AG04450 (cell line): ENCODE results near the gene PDF. TPM values are rescaled to one million over a fixed set of nuclear protein-coding genes. Genes with fewer than 3 reads are reported as not detected.

Experiments used
- CTCF ChIA-PET: fragments of 300-600, 350-600 bp; formaldehyde crosslinking; extraction: SDS; loops from one replicate; lab custom pipeline; 2022; ENCODE audit warnings: antibody characterized with exemption, inconsistent platforms; lab: Charles Lee
- POLR2A ChIA-PET: fragments of 350-600 bp; formaldehyde crosslinking; extraction: SDS; loops from one replicate; lab custom pipeline; 2021; ENCODE audit warnings: antibody characterized with exemption, inconsistent platforms; lab: Yijun Ruan, JAX
- DNase-seq: peaks from one replicate; pipeline ENCODE4 v3.0.0-alpha.2; 2011; ENCODE audit warnings: low read depth, low spot score
- H3K27ac ChIP-seq: one replicate; pipeline ENCODE4 v1.5.1; 2012; ENCODE audit warnings: low read depth, low read length, control low read depth
- H3K27me3 ChIP-seq: one replicate; pipeline ENCODE4 v1.6.0; 2012; ENCODE audit warnings: low read length; ENCODE audit not compliant: control insufficient read depth, insufficient read depth
- H3K4me3 ChIP-seq: 2 replicates; pipeline ENCODE4 v1.5.1; 2011; ENCODE audit warnings: mild to moderate bottlenecking, low read depth, low read length, control low read depth
- H3K9me3 ChIP-seq: 2 replicates; pipeline ENCODE4 v1.5.1; 2012; ENCODE audit warnings: low read length; ENCODE audit not compliant: control insufficient read depth, insufficient read depth
- polyA plus RNA-seq: library from polyadenylated mRNA; depleted of rRNA; stranded (reverse); fragments of >200 nt; gene quantifications from 2 replicates; pipeline ENCODE4 v1.2.3, GENCODE V29; 2011; rRNA removed
- TF ChIP-seq, protein P1 (sequence below): IDR thresholded peaks from 2 replicates; pipeline ENCODE4 v1.5.1; 2011; ENCODE audit warnings: low read depth, low read length, control low read depth, inconsistent platforms

PDF gene
- polyA plus RNA-seq, 1 experiment: 6.4 TPM

DNA sequence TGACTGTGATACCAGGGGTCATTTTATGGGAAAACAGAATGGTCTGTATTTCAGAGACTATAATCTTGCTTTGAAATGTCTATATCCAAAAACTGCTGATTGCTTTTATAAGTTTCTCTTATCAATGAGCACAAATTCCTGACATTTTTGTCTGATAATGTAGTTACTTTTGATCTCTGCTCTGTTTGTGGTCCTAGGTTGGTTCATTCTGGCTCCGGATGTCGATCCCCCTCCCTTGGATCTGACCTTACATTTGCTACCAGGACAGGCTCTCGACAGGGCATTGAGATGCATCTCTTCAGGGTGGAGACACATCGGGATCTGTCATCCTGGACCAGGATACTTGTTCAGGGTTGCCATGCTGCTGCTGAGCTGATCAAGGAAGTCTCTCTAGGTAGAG is 46.5 kb downstream of the PDF start:
- no peak overlapping the region for H3K4me3 ChIP-seq
- POLR2A ChIA-PET: no interaction called here
- DNase-seq: no peak
- CTCF ChIA-PET: interaction anchor here (0.8 kb wide), 1 partner anchor 130 kb away, joined by 3 read pairs; no protein-coding TSS in a partner anchor
- H3K27ac ChIP-seq: no peak overlapping the region
- no peaks in the 10 kb centered on the region for H3K27me3 ChIP-seq
- no peaks in the 10 kb centered on the region for H3K9me3 ChIP-seq
- TF ChIP-seq, protein P1, sequence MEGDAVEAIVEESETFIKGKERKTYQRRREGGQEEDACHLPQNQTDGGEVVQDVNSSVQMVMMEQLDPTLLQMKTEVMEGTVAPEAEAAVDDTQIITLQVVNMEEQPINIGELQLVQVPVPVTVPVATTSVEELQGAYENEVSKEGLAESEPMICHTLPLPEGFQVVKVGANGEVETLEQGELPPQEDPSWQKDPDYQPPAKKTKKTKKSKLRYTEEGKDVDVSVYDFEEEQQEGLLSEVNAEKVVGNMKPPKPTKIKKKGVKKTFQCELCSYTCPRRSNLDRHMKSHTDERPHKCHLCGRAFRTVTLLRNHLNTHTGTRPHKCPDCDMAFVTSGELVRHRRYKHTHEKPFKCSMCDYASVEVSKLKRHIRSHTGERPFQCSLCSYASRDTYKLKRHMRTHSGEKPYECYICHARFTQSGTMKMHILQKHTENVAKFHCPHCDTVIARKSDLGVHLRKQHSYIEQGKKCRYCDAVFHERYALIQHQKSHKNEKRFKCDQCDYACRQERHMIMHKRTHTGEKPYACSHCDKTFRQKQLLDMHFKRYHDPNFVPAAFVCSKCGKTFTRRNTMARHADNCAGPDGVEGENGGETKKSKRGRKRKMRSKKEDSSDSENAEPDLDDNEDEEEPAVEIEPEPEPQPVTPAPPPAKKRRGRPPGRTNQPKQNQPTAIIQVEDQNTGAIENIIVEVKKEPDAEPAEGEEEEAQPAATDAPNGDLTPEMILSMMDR: no peak

DNA sequence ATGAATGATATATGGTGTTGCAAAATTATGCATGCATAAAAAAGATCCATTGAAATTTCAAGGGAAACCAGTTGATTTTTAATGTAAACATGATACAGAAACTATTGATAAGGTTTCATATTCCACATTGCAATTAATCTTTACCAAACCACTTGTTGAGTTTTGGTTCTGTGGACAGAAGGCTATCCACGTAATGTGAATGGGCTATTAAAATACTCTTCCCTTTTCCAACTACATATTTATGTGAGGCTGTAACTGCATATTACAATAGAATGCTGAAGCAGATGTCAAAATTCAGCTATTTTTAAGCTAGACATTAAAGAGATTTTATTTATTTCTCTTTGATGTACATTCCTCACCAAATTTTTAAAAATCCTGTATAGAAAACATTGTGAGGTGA is 53.0 kb downstream of the PDF start:
- DNase-seq: no peak
- Histone ChIP-seq H3K27ac (no peak overlapping the region), H3K27me3 (no peaks in the 10 kb centered on the region), H3K9me3 (no peaks in the 10 kb centered on the region), H3K4me3 (no peak overlapping the region)
- TF ChIP-seq, protein P1: no peak
- ChIA-PET POLR2A (no interaction called here), CTCF (interaction anchor here (0.7 to 1.8 kb wide), 2 partner anchors 10 to 127 kb away, joined by 3 to 12 read pairs; no protein-coding TSS in a partner anchor)

Other genes with a start within 250 kb of the PDF start
- 0.62 and 0.92 TPM in 2 replicates for gene HAS3, start 224.9 kb downstream of the PDF start, polyA plus RNA-seq
- gene CHTF8, start 198.0 kb downstream of the PDF start, polyA plus RNA-seq: 84.8 and 112 TPM in 2 replicates
- 54.2 and 54.3 TPM in 2 replicates for gene UTP4, start 197.9 kb downstream of the PDF start, polyA plus RNA-seq
- gene SNTB2, start 143.4 kb downstream of the PDF start, polyA plus RNA-seq: 62.6 and 72.0 TPM in 2 replicates
- 12.8 and 16.6 TPM in 2 replicates for gene VPS4A, start 19.2 kb downstream of the PDF start, polyA plus RNA-seq
- gene COG8, start 9.0 kb upstream of the PDF start, polyA plus RNA-seq: 22.6 and 27.5 TPM in 2 replicates
- 12.1 and 13.6 TPM in 2 replicates for gene NIP7, start 9.2 kb upstream of the PDF start, polyA plus RNA-seq
- gene TMED6, start 21.2 kb upstream of the PDF start, polyA plus RNA-seq: not detected in 2 replicates
- gene TERF2, start 55.4 kb upstream of the PDF start, polyA plus RNA-seq: 17.8 and 19.5 TPM in 2 replicates
- gene CYB5B, start 94.0 kb upstream of the PDF start, polyA plus RNA-seq: 148 and 155 TPM in 2 replicates
- 31.2 and 36.9 TPM in 2 replicates for gene NFAT5, start 235.4 kb upstream of the PDF start, polyA plus RNA-seq